Fibroblast of lung (primary cell): Measurements from ENCODE around the gene ZNF189. TPM values are rescaled to one million over a fixed set of nuclear protein-coding genes. Genes with fewer than 3 reads are reported as not detected.
A peak's percentile ranks its signal among the peaks of the same experiment; 100 is the strongest.

ENCODE experiments used
- DNase-seq, 2 donors: peaks; one replicate each; pipeline versions ENCODE4 v3.0.0 to v3.0.0-alpha.2; 2010; ENCODE audit warnings: low read depth in 2 of 2
- H2AFZ ChIP-seq: 2 replicates; pipeline ENCODE4 v1.5.1; 2012; ENCODE audit warnings: low read length, control low read depth, inconsistent platforms
- H3K27ac ChIP-seq: 2 replicates; pipeline ENCODE4 v1.5.1; 2011; ENCODE audit warnings: low read length, control low read depth; ENCODE audit not compliant: insufficient read depth
- H3K27me3 ChIP-seq: 2 replicates; pipeline ENCODE4 v1.5.1; 2011; ENCODE audit warnings: mild to moderate bottlenecking, low read length; ENCODE audit not compliant: control insufficient read depth, insufficient read depth
- H3K36me3 ChIP-seq: 2 replicates; pipeline ENCODE4 v1.5.1; 2011; ENCODE audit warnings: low read length; ENCODE audit not compliant: control insufficient read depth, insufficient read depth
- H3K4me1 ChIP-seq: 2 replicates; pipeline ENCODE4 v1.5.1; 2011; ENCODE audit warnings: low read length; ENCODE audit not compliant: control insufficient read depth, insufficient read depth; ENCODE audit errors: extremely low read depth
- H3K4me2 ChIP-seq: 2 replicates; pipeline ENCODE4 v1.5.1; 2011; ENCODE audit warnings: low read length, control low read depth; ENCODE audit not compliant: insufficient read depth; ENCODE audit errors: extremely low read depth
- H3K4me3 ChIP-seq, 4 experiments: fragments of 200-600 bp in 1 of 4; sonication (generic) in 1 of 4; replicated peaks in 1 of 4; 2 replicates each; pipeline ENCODE4 v1.5.1; 2011 to 2016; ENCODE audit warnings: low read length in 4 of 4, low read depth in 3 of 4, mild to moderate bottlenecking in 3 of 4, control low read depth in 2 of 4, inconsistent platforms in 1 of 4, mixed read lengths in 1 of 4; ENCODE audit not compliant: insufficient read depth in 1 of 4; ENCODE audit errors: control extremely low read depth in 1 of 4
- H3K79me2 ChIP-seq: 2 replicates; pipeline ENCODE4 v1.5.1; 2012; ENCODE audit warnings: mild to moderate bottlenecking, low read length, inconsistent platforms; ENCODE audit not compliant: control insufficient read depth, insufficient read depth
- H3K9ac ChIP-seq: 2 replicates; pipeline ENCODE4 v1.5.1; 2011; ENCODE audit warnings: mild to moderate bottlenecking, low read length, control low read depth; ENCODE audit not compliant: insufficient read depth
- H3K9me3 ChIP-seq: 2 replicates; pipeline ENCODE4 v1.5.1; 2012; ENCODE audit warnings: low read depth, low read length; ENCODE audit not compliant: control insufficient read depth, insufficient read depth
- H4K20me1 ChIP-seq: 2 replicates; pipeline ENCODE4 v1.5.1; 2011; ENCODE audit warnings: low read length; ENCODE audit not compliant: control insufficient read depth, insufficient read depth; ENCODE audit errors: extremely low read depth
- EZH2 ChIP-seq: IDR thresholded peaks from 2 replicates; pipeline ENCODE4 v1.5.1; 2012; ENCODE audit warnings: low read length, control low read depth, mild to moderate bottlenecking; ENCODE audit errors: missing control alignments
- polyA plus RNA-seq, 2 donors: library from polyadenylated mRNA; depleted of rRNA in 1 of 2; stranded (reverse) in 1 of 2; unstranded in 1 of 2; fragments of >200 nt; gene quantifications; 2 replicates each; pipeline ENCODE4 v1.2.1, GENCODE V29; 2011 to 2012; ENCODE audit warnings: missing spikeins in 1 of 2
- total RNA-seq: library from RNA; depleted of rRNA; stranded (reverse); fragments of >200 nt; gene quantifications from 2 replicates; pipeline ENCODE4 v1.2.1, GENCODE V29; 2014
- TF ChIP-seq, protein P1 (sequence below), 2 donors: IDR thresholded peaks in 1 of 2; conservative IDR thresholded peaks in 1 of 2; 1 replicate in 1 of 2; 2 replicates in 1 of 2; pipeline ENCODE4 v1.5.1; 2011 to 2012; ENCODE audit warnings: low read length in 2 of 2, control low read depth in 1 of 2, inconsistent platforms in 1 of 2, low read depth in 1 of 2, mild to moderate bottlenecking in 1 of 2

ZNF189 gene
- total and polyA plus RNA-seq, 2 donors (not counting 1 experiment from before 2014, with no cell fraction given): 8.7 to 21.8 TPM

DNA sequence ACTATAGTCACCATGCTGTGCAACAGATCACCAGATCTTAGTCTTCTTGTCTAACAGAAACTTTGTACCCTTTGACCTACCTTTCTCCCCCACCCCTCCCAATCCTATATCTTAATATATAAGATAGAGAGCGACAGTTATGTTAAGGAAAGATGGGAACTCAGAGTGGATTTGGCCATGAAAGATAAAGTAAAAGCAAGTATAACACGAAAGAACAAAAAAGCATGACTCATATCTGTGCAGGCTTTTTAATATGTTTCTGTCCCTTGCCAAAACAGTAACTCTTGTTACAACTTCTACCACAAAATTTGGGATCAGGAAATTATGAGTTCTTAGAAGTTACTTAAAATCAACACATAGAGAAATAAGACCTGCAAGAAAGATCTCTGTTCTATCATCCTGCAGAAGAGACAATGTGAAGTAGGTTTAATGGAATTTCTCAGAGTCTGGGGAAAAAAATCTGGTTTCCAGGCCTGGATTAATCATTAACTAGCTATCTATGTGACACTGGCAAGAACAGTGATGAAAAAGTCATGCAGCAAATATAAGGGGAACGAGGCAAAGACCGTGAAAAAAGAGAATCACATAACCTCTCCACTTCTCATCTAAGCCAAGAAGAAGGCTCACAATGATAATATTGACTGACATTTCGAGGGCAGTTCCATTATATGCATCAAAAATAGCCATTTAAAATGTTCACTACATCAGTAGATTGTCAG is 32.5 kb upstream of the ZNF189 start:
- H3K79me2 ChIP-seq: no peaks in the 10 kb centered on the region
- TF ChIP-seq EZH2: no peak
- no peaks in the 10 kb centered on the region for H4K20me1 ChIP-seq
- no peaks in the 10 kb centered on the region for H3K36me3 ChIP-seq
- H3K9ac ChIP-seq: no peak overlapping the region
- H3K4me2 ChIP-seq: no peak overlapping the region
- H2AFZ ChIP-seq: no peak overlapping the region
- no peaks in the 10 kb centered on the region for H3K27me3 ChIP-seq
- H3K4me3 ChIP-seq: no peak overlapping the region
- no peaks in the 10 kb centered on the region for H3K9me3 ChIP-seq
- no peaks in the 10 kb centered on the region for H3K4me1 ChIP-seq
- no peak overlapping the region for H3K27ac ChIP-seq
- peak; percentile 14 to 56 for DNase-seq

DNA sequence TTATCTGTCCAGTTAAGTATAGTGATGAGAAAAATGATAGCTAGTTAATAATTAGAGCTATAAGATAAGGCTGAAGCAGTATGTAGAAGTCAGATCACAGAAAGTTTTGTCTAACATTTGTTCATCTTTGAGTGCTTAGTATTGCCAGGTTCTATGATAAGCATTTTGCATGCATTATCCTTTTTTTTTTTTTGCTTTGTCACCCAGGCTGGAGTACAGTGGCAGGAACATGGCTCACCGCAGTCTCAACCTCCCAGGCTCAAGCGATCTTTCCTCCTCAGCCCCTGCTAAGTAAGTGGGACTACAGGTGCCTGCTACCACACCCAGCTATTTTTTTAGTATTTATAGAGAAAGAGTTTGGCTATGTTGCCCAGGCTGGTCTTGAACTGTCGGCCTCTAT is 31.3 kb upstream of the ZNF189 start:
- H3K79me2 ChIP-seq: no peaks in the 10 kb centered on the region
- DNase-seq: no peak
- H3K4me1 ChIP-seq: no peaks in the 10 kb centered on the region
- H3K4me3 ChIP-seq: no peak overlapping the region
- H2AFZ ChIP-seq: no peak overlapping the region
- H3K4me2 ChIP-seq: no peak overlapping the region
- H3K27me3 ChIP-seq: no peaks in the 10 kb centered on the region
- no peaks in the 10 kb centered on the region for H4K20me1 ChIP-seq
- H3K36me3 ChIP-seq: no peaks in the 10 kb centered on the region
- H3K27ac ChIP-seq: no peak overlapping the region
- no peak overlapping the region for H3K9ac ChIP-seq
- H3K9me3 ChIP-seq: no peaks in the 10 kb centered on the region
- TF ChIP-seq EZH2: no peak
- TF ChIP-seq, protein P1, sequence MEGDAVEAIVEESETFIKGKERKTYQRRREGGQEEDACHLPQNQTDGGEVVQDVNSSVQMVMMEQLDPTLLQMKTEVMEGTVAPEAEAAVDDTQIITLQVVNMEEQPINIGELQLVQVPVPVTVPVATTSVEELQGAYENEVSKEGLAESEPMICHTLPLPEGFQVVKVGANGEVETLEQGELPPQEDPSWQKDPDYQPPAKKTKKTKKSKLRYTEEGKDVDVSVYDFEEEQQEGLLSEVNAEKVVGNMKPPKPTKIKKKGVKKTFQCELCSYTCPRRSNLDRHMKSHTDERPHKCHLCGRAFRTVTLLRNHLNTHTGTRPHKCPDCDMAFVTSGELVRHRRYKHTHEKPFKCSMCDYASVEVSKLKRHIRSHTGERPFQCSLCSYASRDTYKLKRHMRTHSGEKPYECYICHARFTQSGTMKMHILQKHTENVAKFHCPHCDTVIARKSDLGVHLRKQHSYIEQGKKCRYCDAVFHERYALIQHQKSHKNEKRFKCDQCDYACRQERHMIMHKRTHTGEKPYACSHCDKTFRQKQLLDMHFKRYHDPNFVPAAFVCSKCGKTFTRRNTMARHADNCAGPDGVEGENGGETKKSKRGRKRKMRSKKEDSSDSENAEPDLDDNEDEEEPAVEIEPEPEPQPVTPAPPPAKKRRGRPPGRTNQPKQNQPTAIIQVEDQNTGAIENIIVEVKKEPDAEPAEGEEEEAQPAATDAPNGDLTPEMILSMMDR (conservative IDR thresholded peaks at IDR 0.05 in 1 of 2, IDR thresholded peaks at IDR 0.05 in 1 of 2; ENCODE audit: low read depth in 1 of 2, low read length in 2 of 2): no peak

DNA sequence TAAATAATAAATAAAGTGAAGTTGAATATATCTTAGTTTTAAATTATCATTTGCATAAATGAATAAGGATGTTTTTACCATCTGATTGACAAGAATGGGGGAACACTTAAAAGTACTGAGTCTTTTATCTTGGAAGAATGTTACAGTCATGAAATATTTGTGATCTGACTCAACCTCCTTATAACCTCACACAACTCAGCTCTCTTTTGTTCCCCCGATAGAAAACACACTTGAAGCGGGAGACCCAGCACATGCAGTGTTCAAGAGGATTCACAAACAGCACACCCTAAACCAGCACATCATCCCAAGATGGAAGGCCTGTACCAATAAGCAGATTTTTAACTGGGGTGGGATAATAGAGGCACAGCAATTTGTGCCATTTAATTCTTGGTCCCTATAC is 29.4 kb upstream of the ZNF189 start:
- Histone ChIP-seq H2AFZ (no peak overlapping the region), H3K27ac (no peak overlapping the region), H3K4me3 (no peak overlapping the region), H3K36me3 (no peaks in the 10 kb centered on the region), H3K79me2 (no peaks in the 10 kb centered on the region), H4K20me1 (no peaks in the 10 kb centered on the region), H3K9me3 (no peaks in the 10 kb centered on the region), H3K4me1 (no peaks in the 10 kb centered on the region), H3K9ac (no peak overlapping the region), H3K27me3 (no peaks in the 10 kb centered on the region), H3K4me2 (no peak overlapping the region)
- peak in 1 of 2 donors; percentile 86 for DNase-seq
- TF ChIP-seq, protein P1 (conservative IDR thresholded peaks at IDR 0.05 in 1 of 2, IDR thresholded peaks at IDR 0.05 in 1 of 2; ENCODE audit: low read depth in 1 of 2, low read length in 2 of 2): no peak
- no peak for TF ChIP-seq EZH2
